Thymus (tissue), 11 donors: ENCODE data around the gene FAM168A. TPM values are rescaled to one million over a fixed set of nuclear protein-coding genes. Genes with fewer than 3 reads are reported as not detected.

ENCODE experiments used
- DNase-seq, 9 donors: peaks; one replicate each; pipeline ENCODE4 v3.0.0-alpha.2; 2013; ENCODE audit warnings: low spot score in 9 of 9, low read depth in 6 of 9, missing footprints in 1 of 9
- H3K27ac ChIP-seq, 2 donors: one replicate each; pipeline ENCODE4 v1.5.1; 2013; ENCODE audit warnings: control low read depth in 1 of 2, low read depth in 1 of 2, low read length in 1 of 2, mild to moderate bottlenecking in 1 of 2, moderate library complexity in 1 of 2
- H3K27me3 ChIP-seq, 2 donors: one replicate each; pipeline ENCODE4 v1.5.1; 2013; ENCODE audit warnings: low read length in 1 of 2; ENCODE audit not compliant: control insufficient read depth in 2 of 2, insufficient read depth in 1 of 2
- H3K36me3 ChIP-seq, 2 donors: one replicate each; pipeline ENCODE4 v1.5.1; 2013; ENCODE audit warnings: low read length in 1 of 2, mild to moderate bottlenecking in 1 of 2, moderate library complexity in 1 of 2; ENCODE audit not compliant: control insufficient read depth in 2 of 2, insufficient read depth in 2 of 2
- H3K4me1 ChIP-seq, 2 donors: one replicate each; pipeline ENCODE4 v1.5.1; 2013; ENCODE audit warnings: low read length in 2 of 2; ENCODE audit not compliant: control insufficient read depth in 2 of 2, insufficient read depth in 2 of 2
- H3K4me3 ChIP-seq, 2 donors: one replicate each; pipeline ENCODE4 v1.5.1; 2013; ENCODE audit warnings: low read length in 2 of 2, control low read depth in 1 of 2, mild to moderate bottlenecking in 1 of 2
- H3K9me3 ChIP-seq, 2 donors: one replicate each; pipeline ENCODE4 v1.5.1; 2013; ENCODE audit warnings: low read length in 1 of 2, mild to moderate bottlenecking in 1 of 2; ENCODE audit not compliant: control insufficient read depth in 2 of 2, insufficient read depth in 1 of 2
- WGBS: extraction: QIAGEN DNeasy Blood & Tissue Kit; methylation state at CpG from one replicate; pipeline ENCODE4 v1.1.7; 2013; 5-methylcytosine and 5-hydroxymethylcytosine counted together
- polyA plus RNA-seq: library from polyadenylated mRNA; stranded (reverse); fragments of 200-250 nt; gene quantifications from one replicate; pipeline ENCODE4 v1.2.3, GENCODE V29; 2013
- total RNA-seq: library from RNA; stranded (reverse); fragments of 120-200 nt; gene quantifications from one replicate; pipeline ENCODE4 v1.2.4, GENCODE V29; 2013
- donor health status: healthy.

The FAM168A gene
- total and polyA plus RNA-seq, 2 donors: 6.8 to 9.7 TPM

DNA sequence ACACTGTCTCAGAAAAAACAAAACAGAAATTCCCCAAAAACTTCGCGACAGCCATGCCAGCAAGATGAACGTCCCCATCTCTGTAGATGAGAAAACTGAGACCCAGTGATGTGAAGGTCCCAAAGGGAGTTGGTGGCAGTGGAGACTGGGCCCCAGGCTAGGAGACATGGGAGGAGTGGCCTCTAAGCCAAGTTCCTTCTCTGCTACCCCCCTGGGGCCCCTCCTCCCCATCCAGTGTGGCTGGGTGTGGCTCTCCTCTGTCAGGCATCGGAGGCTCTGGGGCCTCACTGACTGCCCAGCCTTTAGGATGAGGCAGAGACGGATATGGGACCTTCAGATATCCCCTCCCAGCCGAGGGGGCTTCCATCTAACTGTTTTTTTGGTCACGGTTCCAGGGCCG, 211.9 kb downstream of the FAM168A start:
- Histone ChIP-seq H3K27me3 (no peaks in the 10 kb centered on the region), H3K27ac (peak overlapping the region; percentile 77 to 91), H3K9me3 (peaks cover 0 to 9% of the 10 kb centered on the region in 2 donors), H3K36me3 (peaks cover 2 to 4% of the 10 kb centered on the region in 2 donors), H3K4me1 (peaks cover 44 to 79% of the 10 kb centered on the region in 2 donors), H3K4me3 (no peak overlapping the region)
- WGBS: 85% methylated on average over 8 of the region's 8 CpGs
- DNase-seq: peak in 1 of 9 donors; percentile 55

GRCh38 chr11:73384872-73385689, 212.8 kb downstream of the FAM168A start:
- peaks cover 0 to 9% of the 10 kb centered on the region in 2 donors for H3K9me3 ChIP-seq
- WGBS: 19% methylated on average over 21 of the region's 21 CpGs
- peaks cover 0 to 4% of the 10 kb centered on the region in 2 donors for H3K36me3 ChIP-seq
- no peaks in the 10 kb centered on the region for H3K27me3 ChIP-seq
- peaks cover 44 to 88% of the 10 kb centered on the region in 2 donors for H3K4me1 ChIP-seq
- DNase-seq: peak in 4 of 9 donors; percentile 31 to 69 (median 48)
- peak overlapping the region; percentile 77 to 91 for H3K27ac ChIP-seq
- H3K4me3 ChIP-seq: no peak overlapping the region

DNA sequence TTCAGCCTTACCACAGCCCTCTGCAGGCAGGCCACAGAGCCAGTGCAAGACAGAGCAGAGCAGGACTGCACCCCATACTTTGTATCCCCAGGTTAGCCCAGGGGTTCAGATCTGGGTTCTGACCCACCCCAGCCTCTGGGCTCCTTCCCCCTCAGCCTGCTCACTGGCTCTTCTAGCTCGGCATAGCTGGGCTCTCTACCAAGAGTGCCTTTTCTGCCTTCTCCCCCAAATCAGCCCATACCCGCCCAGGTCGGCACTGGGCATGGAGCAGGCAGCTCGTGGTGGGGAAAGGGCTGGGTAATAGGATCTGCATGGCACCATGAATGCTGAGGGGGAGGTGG, 213.4 kb downstream of the FAM168A start:
- Histone ChIP-seq H3K27me3 (no peaks in the 10 kb centered on the region), H3K27ac (peak overlapping the region; percentile 77 to 91), H3K9me3 (peaks cover 0 to 9% of the 10 kb centered on the region in 2 donors), H3K4me3 (no peak overlapping the region), H3K36me3 (peaks cover 0 to 4% of the 10 kb centered on the region in 2 donors), H3K4me1 (peaks cover 44 to 93% of the 10 kb centered on the region in 2 donors)
- DNase-seq: no peak
- 36% methylated on average over 4 of the region's 4 CpGs for WGBS

DNA sequence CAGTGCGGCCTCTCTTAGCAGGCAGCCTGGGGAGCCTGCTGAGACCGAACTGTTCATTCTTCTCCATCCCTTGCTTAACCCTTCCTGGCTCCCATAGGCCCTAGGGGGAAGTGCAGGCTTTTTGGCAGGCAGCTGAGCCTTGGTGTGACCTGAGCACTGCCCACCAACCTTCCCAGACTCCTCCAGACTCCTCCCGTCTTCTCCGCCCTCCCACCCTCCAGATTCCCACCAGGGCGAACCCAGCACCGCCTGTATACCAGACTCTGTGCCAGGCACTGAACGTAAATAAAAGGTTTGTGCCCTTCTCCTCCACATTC, 213.8 kb downstream of the FAM168A start:
- 96% methylated on average over 7 of the region's 7 CpGs for WGBS
- DNase-seq: no peak
- peaks cover 0 to 9% of the 10 kb centered on the region in 2 donors for H3K9me3 ChIP-seq
- H3K27ac ChIP-seq: peak overlapping the region in 1 of 2 donors; percentile 91
- no peaks in the 10 kb centered on the region for H3K27me3 ChIP-seq
- H3K36me3 ChIP-seq: peaks cover 0 to 4% of the 10 kb centered on the region in 2 donors
- H3K4me1 ChIP-seq: peaks cover 44 to 96% of the 10 kb centered on the region in 2 donors
- no peak overlapping the region for H3K4me3 ChIP-seq

DNA sequence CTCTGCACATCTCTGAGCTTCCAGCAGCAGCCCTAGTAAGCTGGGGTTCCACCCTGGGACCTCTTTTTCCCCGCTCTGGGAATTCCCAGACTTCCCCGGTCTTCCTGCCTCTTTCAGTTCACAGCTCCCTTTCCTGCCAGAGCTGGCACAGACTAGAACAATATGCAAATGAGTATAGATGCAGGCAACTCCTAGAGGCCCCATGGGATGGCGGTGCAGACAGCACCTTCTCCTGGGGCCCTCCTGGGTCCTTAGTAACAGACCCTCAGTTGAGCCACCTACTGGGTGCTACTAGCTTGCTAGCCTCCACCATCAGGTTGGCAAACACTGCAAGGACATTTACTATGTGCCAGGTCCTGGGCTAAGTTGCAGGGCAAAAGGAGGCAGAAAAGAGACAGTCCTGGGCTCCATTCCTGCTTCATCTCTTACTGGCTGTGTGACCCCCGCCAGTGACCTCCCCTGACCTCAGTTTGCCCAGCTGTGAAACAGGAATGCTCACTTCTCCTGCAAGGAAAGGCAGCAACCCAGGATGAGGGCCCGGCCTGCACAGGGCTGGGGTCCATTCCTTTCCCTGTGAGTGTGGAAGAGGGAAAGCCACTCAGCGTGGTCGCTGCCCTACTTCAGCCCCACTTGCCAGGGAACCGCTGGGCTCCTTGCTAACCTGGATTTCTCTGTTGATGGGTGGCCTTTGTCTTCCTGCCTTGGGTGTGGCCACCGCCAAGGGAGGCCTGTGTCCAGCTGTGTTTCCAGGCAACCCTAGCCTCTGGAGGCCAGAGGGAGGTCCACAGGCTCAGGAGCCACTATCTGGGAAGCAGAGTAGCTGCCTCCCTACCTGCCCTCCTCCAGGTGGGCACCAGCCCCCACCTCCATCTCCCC, 214.4 kb downstream of the FAM168A start:
- WGBS: 94% methylated on average over 9 of the region's 9 CpGs
- Histone ChIP-seq H3K27me3 (no peaks in the 10 kb centered on the region), H3K27ac (peak overlapping the region in 1 of 2 donors; percentile 38), H3K4me3 (no peak overlapping the region), H3K36me3 (peaks cover 0 to 4% of the 10 kb centered on the region in 2 donors), H3K9me3 (peaks cover 0 to 9% of the 10 kb centered on the region in 2 donors), H3K4me1 (peaks cover 44 to 98% of the 10 kb centered on the region in 2 donors)
- DNase-seq: peak in 1 of 9 donors; percentile 40

DNA sequence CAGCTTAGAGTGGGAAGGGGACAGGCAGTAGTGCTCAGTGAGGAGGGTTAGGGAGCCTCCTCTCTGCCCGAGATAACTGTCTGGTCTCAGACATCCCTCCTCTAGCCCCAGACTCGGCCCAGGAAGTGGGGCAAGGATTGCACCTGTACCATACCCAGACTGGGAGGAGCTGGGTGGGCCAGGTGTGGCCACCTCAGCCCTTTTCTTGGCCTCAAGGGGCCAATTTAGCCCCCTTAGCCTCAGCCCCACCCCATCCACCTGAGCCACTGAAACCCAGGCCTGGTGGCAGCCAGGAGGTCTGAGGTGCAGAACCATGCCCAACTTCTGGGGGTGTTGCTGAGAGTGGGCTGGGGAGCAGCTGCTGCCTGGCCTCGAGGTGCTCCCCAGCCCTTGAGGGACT, 215.2 kb downstream of the FAM168A start:
- H3K27me3 ChIP-seq: no peaks in the 10 kb centered on the region
- DNase-seq: no peak
- H3K9me3 ChIP-seq: peaks cover 0 to 9% of the 10 kb centered on the region in 2 donors
- WGBS: 62% methylated on average over 3 of the region's 3 CpGs
- peaks cover 0 to 4% of the 10 kb centered on the region in 2 donors for H3K36me3 ChIP-seq
- H3K4me1 ChIP-seq: peaks cover 46 to 97% of the 10 kb centered on the region in 2 donors
- H3K27ac ChIP-seq: peak overlapping the region; percentile 38 to 58
- H3K4me3 ChIP-seq: no peak overlapping the region

- 98% methylated on average over 7 of the region's 7 CpGs for WGBS
- Histone ChIP-seq H3K36me3 (peaks cover 0 to 4% of the 10 kb centered on the region in 2 donors), H3K4me1 (peaks cover 46 to 97% of the 10 kb centered on the region in 2 donors), H3K27ac (peak overlapping the region in 1 of 2 donors; percentile 12), H3K9me3 (peaks cover 0 to 9% of the 10 kb centered on the region in 2 donors), H3K27me3 (no peaks in the 10 kb centered on the region), H3K4me3 (no peak overlapping the region)
- no peak for DNase-seq
Measured at GRCh38 chr11:73382183-73382582, 215.7 kb downstream of the FAM168A start.

DNA sequence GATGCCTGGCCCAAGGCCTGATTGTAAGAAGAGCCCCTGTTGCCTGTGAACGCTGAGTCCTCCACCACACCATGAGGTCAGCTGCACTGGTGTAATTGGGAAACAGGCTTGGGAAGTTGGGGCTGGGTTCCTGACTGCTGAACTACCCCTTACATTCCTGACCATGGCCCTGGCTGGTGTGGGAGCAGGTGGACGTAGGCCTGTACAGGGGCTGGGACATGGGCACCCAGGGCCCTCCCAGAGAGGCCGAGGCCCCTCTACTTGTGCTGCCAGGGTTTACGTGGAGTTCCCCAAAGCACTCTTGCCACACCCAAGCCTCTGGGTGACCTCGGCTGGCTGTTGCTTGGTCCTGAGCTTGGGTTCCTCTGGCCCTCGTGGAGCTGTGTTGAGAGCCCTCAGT, 216.3 kb downstream of the FAM168A start:
- peaks cover 0 to 4% of the 10 kb centered on the region in 2 donors for H3K36me3 ChIP-seq
- 91% methylated on average over 6 of the region's 6 CpGs for WGBS

More for the DNA sequence above, 216.3 kb downstream of the FAM168A start:
- H3K9me3 ChIP-seq: peaks cover 0 to 8% of the 10 kb centered on the region in 2 donors
- peaks cover 42 to 95% of the 10 kb centered on the region in 2 donors for H3K4me1 ChIP-seq
- H3K4me3 ChIP-seq: no peak overlapping the region
- H3K27ac ChIP-seq: no peak overlapping the region
- DNase-seq: no peak
- H3K27me3 ChIP-seq: no peaks in the 10 kb centered on the region
